ENCODE results near the gene GCNA.
"Not testable (repeated sequence)": the region's sequence is repeated elsewhere in the genome, so short reads cannot be mapped to it uniquely, and the experiment has no call there.

GCNA gene

GRCh38 chrX:71563921-71564320 lies 14.3 kb upstream of the GCNA start:
- DNase-seq, result no peak

- no peak for DNase-seq
Observed at GRCh38 chrX:71565474-71566041, 12.7 kb upstream of the GCNA start.

- DNase-seq, result not testable (repeated sequence)
Observed at GRCh38 chrX:71571390-71571789, 6.8 kb upstream of the GCNA start.

- no peak for DNase-seq
Observed at GRCh38 chrX:71573590-71573989, 4.6 kb upstream of the GCNA start.

- DNase-seq, result no peak
Observed at GRCh38 chrX:71577682-71578081, 555 bp upstream of the GCNA start.

GRCh38 chrX:71579136-71579989 lies 1.1 kb downstream of the GCNA start:
- DNase-seq, result no peak

- no peak for DNase-seq
Observed at GRCh38 chrX:71579990-71580380, 1.7 kb downstream of the GCNA start.

GRCh38 chrX:71581210-71581609 lies 3.0 kb downstream of the GCNA start:
- DNase-seq, result no peak

GRCh38 chrX:71586929-71587328 lies 8.7 kb downstream of the GCNA start:
- no peak for DNase-seq

GRCh38 chrX:71593210-71593609 lies 15.0 kb downstream of the GCNA start:
- not testable (repeated sequence) for DNase-seq

GRCh38 chrX:71599965-71600364 lies 21.7 kb downstream of the GCNA start:
- no peak for DNase-seq

- no peak for DNase-seq
Observed at GRCh38 chrX:71603618-71604017, 25.4 kb downstream of the GCNA start.

- DNase-seq, result no peak
Observed at GRCh38 chrX:71604141-71604540, 25.9 kb downstream of the GCNA start.

- DNase-seq, result no peak
Observed at GRCh38 chrX:71604796-71605568, 26.7 kb downstream of the GCNA start.

- no peak for DNase-seq
Observed at GRCh38 chrX:71606536-71607216, 28.4 kb downstream of the GCNA start.

- no peak for DNase-seq
Observed at GRCh38 chrX:71607488-71607887, 29.3 kb downstream of the GCNA start.

GRCh38 chrX:71609095-71609750 lies 31.0 kb downstream of the GCNA start:
- no peak for DNase-seq

- DNase-seq, result not testable (repeated sequence)
Observed at GRCh38 chrX:71611736-71612135, 33.5 kb downstream of the GCNA start.

GRCh38 chrX:71612256-71612655 lies 34.0 kb downstream of the GCNA start:
- DNase-seq, result no peak

GRCh38 chrX:71615056-71615455 lies 36.8 kb downstream of the GCNA start:
- DNase-seq, result no peak

GRCh38 chrX:71615954-71616353 lies 37.7 kb downstream of the GCNA start:
- DNase-seq, result no peak

GRCh38 chrX:71616672-71617529 lies 38.7 kb downstream of the GCNA start:
- no peak for DNase-seq

Data from right forelimb (tissue), 1 donor.